Panc1 (cell line): ENCODE data around the gene DAB2IP.

Source experiments
- CTCF ChIP-seq: fragments of 450-650 bp; IDR thresholded peaks from 2 replicates; pipeline ENCODE4 v1.5.1; 2017; ENCODE audit warnings: mild to moderate bottlenecking
- POLR2AphosphoS5 ChIP-seq: IDR thresholded peaks from 2 replicates; pipeline ENCODE4 v1.6.1; 2012; ENCODE audit warnings: mild to moderate bottlenecking, low read depth, low read length, moderate library complexity
- REST ChIP-seq, 2 experiments: IDR thresholded peaks; 2 replicates each; pipeline ENCODE4 v1.6.1; 2011 to 2012; ENCODE audit warnings: low read depth in 2 of 2, control low read depth in 1 of 2, low read length in 1 of 2, mild to moderate bottlenecking in 1 of 2, moderate library complexity in 1 of 2; ENCODE audit not compliant: insufficient read depth in 1 of 2

GRCh38 chr9:121692606-121693387, 41.4 kb downstream of the DAB2IP start:
- TF ChIP-seq CTCF (no peak), POLR2AphosphoS5 (no peak), REST (IDR thresholded peaks at IDR 0.05; ENCODE audit: insufficient read depth in 1 of 2, low read depth in 2 of 2, low read length in 1 of 2) (no peak)
